Cortex of kidney (tissue), 1 donor: Measurements from ENCODE around the gene SHANK1.

Experiments
- DNase-seq: peaks from one replicate; lab custom pipeline; 2025; lab: John Stamatoyannopoulos, UW

The SHANK1 gene

DNA sequence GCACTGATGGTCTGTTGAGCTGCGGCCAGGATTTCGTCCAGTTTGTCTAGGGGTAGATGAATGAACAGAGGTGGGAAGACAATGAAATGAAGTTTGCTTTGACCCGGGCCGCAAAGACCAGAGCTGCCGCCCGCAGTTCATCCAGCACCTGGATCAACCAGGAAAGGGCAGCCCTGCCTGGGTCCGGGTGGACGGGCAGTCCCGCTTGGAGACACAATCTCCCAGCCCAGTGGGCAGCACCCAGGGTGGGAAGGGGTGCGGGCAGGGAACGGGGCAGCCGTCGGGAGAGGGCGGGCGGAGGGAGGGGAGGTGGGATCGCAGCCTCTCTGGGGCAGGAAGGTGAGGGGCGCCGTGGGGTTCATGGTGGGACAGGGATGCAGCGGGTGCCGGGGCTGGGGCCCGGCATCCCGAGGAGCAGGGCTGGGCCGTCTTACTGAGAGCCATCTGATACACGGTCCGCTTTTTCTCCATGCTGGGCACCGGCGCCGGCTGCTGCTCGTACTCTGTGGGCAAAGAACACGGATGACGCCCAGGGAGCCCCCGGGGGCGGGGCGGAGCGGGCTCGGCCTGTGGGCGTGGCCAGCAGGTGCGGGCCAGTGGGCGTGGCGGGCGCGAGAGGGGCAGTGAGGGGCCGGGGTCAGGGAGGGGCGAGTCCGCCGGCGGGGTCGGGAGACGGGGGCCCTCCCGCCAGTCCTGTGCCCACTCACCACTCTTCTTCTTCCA lies 33.1 kb downstream of the SHANK1 start:
- no peak for DNase-seq

DNA sequence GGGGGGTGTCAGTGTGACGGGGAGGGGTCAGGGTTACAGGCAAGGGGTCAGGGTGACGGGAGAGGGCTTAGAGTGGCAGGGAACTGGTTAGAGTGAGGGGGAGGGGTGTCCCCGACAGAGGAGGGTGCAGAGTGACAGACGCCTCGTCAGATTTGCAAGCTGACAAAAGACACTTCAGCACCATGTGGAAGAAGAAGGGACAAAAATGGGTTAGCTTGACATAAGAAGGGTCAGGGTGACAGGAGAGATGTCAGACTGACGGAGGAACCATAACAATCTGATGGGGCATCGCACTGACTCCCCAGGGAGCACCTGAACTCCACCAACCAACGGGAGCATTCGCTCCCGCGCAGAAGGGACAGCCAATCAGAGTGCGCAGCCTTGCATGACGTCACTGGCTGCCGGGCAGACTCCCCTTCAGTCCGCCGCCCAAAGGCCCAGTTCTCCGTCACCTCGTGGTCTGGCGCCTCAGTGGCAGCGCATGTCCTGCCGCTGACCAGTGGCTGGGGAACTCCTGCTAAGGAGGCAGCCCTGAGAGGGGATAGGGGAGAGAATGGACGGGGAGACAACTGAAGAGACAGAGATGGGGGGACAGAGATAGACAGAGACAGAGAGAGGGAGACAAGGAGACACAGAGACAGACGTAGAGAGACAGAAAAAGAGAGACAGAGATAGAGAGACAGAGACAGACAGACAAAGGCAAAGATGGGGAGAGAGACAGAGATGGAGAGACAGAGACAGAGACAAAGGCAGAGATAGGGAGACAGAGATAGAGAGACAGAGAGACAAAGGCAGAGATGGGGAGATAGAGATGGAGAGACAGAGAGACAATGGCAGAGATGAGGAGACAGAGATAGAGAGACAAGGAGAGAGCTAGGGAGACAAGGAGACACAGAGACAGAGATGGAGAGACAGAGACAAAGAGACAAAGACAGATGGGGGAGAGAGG lies 40.2 kb downstream of the SHANK1 start:
- DNase-seq: no peak

DNA sequence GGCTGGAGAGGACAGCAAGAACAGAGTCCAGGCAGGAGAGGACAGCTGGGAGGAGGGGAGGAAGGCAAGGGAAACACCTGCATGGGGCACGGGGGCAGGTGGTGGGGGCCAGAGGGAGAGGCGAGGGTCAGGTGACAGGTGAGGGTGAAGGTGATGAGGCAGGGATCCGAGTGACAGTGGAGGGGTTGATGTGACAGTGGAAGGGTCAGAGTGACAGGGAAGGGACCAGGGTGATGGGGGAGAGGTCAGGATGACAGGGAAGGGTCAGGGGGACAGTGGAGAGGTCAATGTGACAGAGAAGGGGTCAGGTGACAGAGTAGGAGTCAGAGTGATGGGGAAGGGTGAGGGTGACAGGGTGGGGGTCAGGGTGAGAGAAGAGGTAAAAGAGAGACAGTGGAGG lies 41.3 kb downstream of the SHANK1 start:
- no peak for DNase-seq

DNA sequence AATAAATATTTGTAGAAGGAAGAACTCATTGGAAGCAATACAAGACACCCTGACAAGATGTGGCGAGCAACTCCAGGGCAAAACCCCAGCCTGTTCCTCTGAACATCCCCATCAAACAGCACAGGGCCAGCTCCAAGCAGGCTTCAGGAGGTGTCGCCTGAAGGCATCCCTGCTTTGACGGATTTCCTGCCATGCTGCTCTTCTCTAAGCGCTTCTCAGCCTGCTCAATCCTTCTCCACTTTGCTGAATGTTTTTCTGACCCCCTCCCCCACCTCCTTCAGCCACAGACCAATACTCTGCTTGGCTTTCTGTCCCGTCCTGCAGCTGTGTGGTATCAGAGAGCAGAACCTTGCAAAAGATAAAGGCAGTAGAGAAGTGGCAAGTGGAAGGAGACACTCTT lies 42.0 kb downstream of the SHANK1 start:
- DNase-seq: no peak

DNA sequence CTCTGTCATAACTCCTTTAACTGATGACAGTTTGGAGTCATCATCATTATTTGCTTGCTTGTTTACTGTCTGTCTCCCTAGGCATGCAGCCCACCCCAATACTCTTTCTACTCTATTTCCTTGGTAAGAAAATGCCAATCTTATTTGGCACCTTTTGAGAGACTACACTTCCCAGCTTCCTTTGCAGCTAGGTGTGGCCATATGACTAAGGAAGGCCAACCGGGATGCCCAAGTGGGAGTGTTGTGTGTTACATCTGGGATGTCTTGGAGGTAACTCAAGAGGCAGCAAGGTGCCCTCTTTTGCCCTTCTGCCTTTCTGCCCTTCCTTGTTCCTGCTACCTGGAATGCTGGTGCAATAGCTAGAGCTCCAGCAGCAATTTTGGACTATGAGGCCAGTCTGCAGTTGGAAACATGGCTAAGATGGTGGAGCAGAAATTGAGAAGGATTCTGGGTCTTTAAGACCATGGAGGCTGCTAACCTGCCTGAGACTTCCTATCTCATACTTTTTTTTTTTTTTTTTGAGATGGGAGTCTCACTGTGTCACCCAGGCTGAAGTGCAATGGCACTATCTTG lies 42.9 kb downstream of the SHANK1 start:
- no peak for DNase-seq

DNA sequence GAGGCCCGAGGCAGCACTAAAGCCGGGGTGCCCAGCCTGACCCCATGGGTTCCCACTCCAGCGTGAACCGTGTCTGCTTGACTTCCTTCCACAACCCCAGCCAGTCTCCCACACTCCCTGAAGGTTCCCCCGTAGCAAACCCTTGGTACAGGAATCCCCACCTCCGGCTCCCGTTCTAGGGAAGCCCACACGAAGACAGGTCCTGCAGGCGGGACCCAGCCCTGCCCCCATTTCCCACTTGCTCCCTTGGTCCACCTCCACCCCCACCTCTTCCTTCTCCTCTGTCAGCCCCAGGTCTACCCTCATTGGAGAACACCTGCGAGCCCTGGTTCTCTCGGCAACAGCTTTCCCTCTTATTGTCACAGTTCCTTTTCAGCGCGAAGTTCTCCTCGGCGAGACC lies 46.5 kb downstream of the SHANK1 start:
- DNase-seq: no peak

DNA sequence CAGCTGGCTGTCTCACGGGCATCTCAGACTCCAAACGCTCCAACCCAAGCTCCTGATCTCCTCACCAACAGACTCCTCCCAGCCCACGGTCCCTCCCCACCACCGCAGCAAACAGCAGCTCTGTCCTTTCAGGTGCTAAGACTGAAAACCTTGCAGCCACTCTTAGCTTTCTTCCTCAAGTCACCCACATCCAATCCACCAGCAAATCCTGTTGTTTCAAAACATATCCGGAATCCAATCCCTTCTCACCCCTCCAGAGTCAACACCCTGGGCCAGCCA lies 49.6 kb downstream of the SHANK1 start:
- no peak for DNase-seq

DNA sequence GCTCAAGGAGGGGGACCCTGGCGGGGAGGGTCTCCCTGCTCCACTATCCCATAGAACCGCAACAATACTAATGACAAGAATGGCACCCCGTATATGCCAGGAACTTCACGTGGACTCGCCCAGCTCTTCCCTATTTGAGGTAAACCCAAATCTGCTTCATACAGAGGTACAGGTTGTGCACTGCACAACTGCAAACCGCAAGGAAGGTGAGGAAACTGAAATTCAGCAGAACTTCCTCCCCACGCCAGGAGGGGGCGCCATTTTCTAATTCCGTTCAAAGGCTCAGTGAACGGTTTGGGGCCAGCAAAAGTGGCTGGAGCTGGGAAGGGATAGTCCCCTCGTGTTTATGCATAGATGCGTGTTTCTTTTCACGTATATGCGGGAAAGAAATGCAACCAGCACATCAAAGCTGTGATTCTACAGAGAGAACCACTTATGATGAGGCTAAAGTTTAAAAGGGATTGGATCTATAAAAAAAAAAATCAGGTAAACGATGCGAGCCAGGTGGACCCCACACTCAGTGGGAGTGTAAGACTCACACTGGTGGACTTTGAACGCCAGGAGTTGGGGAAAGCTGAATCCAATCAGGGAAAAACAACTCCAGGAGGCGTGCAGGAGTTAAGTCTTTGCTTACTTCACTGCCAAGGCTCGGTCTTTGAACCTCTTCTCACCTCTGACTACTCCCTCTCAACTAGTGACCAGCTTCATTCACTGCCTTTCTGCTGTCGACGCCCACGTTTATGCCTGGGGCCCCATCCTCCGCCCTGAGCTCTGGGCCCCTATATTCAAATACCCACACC lies 50.1 kb downstream of the SHANK1 start:
- DNase-seq: no peak

DNA sequence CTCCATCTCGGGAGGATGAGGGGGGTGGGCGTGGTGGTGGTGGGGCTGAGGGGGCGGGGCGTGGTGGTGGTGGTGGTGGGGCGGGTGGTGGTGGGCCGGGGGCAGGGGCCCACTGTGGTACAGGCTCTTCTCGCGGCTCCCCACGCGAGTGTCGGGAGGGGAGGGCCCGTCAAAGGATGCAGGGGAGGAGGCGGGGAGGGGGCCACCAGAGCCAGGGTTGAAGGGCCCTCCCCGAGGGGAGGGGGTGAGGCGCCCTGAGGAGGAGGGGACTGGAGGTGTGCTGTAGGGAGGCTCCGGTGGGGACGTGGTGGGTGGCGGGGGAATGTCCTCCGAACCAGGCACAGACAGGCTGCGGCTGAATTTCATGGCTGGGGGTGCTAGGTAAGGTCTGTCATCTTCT lies 50.7 kb downstream of the SHANK1 start:
- DNase-seq: no peak

DNA sequence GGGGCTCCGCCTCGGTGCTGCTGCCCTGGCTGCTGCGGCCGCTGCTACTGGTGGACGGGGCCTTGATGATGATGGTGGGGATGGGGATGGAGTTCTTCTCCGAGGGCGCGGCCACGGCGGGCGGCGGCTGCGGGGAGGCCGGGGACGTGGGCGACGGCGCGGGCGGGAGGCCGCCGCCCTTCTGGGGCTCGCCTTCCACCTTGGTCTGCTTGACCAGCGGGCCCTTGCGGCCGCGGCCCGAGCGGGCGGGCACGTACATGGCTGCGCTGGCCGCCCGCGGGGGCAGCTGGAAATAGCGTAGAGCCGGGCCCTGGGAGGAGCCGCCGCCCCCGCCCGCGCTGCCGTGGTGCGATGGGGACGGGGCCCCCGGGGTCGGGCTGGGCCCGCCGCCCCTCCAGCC lies 51.2 kb downstream of the SHANK1 start:
- no peak for DNase-seq

DNA sequence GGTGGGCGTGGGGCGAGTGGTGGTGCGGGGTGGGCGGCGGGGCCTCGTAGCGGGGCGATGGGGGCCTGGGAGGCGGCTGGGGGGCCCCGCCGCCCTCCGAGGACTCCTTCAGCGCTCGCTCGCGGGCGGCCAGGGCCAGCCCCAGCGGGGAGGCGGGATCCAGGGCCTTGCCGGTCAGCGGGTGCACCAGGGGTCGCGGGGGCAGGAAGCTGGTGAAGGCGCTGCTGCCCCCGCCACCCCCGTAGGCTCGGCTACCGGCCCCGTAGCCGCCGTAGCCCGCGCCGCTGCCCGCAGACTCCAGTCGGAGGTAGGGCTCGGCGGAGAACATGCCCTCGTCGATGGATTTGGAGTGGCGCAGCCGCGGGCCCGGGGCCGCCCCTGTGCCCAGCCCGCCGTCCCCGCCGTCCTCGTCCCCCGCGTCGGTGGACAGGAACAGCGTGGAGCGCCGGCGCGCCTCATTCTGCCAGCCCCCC lies 51.8 kb downstream of the SHANK1 start:
- no peak for DNase-seq

DNA sequence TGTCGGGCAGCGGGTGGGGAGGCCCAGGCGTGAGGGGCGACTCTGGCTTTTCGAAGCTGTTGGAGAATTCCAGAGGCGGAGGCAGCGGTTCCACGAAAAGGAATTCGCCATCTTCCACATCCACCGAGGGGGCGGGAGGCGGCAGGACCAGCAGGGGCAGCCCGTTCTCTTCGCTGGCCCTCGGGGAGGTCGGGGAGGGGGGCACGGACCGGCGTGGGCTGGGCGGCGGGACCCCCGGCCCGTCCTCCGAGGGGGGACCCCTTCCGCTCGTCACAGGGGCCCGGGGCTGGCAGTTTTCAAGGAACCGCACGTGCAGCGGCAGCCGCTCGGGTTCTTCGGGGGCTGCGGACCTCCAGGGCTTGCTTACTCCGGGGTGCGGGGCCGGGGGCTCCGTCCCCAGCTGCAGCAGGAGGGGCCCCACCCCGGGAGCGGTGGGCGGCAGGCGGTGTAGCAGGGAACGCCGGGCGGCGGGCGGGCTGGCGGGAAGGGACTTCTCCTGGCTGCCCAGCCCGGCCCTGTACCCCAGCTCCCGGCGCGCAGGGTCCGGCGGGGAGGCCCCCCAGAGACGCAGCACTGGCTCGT lies 52.3 kb downstream of the SHANK1 start:
- no peak for DNase-seq

DNA sequence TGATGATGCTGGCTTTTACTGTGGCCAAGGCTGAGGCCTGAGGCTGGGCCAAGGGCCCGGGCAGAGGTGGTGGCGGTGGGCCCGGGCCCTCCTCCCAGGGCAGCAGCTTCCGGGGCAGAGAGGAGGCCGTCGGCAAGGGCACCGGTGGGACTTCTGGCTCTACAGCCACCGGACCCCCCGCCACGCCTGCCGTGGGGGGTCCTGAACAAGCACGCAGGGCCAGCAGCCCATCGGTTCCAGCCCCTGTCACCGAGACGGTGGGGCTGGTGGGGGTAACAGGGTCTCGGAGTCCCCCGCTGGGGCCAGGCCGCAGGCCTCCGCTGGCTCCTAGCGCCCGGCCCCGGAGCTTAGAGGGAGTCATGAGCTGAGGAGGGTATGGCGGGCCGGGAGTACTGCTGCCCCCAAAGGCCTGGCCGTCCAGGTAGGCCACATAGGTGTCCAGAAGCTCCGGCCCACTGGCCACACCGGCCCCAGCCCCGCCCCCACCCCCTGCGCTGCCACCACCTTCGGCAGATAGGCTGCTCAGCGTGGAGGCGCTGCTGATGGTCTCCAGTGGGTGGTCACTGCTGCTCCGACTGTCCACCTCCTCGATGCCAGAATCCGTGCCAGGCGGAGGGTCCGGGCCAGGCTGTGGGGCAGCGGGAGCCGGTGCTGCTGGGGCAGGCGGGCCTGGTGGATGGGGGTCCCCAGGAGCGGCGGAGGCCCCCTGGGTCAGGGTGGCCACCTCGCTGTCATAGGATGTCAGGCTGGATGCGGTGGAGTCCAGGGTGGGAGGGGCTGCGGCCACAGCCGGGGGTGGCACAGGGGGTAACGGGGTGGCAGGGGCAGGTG lies 53.0 kb downstream of the SHANK1 start:
- DNase-seq: no peak

DNA sequence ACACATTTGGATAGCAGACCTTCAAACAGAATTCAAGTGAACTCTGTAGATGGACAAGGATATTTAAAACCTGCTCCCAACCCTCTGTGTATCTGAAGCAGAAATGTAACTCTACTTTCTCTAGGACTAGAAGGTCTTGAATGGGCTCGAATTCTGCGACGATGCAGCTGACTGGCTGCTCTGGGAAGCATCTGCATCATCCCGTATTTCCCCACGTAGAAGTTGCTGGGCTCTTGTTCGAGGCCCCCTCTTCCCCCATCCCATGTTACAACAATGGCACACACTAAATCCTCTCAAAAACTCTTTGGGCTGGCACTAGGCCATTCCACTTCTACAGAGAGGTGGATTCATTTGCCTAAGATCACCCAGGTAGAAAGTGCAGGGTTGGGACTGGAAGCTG lies 55.4 kb downstream of the SHANK1 start:
- DNase-seq: no peak

DNA sequence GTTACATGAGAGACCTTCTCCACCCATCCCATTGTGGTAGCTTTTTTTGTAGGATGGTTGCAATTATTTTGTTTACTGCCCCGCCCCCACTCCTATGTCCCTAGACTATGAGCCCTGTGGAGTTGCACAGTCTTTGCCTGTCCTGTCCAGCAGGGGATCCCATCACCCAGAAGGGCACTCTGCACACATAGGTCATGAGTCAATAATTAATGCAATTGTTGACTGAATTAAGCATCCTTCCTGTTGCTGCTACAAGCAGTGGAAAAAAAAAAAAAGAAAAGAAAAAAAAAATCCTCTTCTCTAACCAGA lies 56.2 kb downstream of the SHANK1 start:
- no peak for DNase-seq

DNA sequence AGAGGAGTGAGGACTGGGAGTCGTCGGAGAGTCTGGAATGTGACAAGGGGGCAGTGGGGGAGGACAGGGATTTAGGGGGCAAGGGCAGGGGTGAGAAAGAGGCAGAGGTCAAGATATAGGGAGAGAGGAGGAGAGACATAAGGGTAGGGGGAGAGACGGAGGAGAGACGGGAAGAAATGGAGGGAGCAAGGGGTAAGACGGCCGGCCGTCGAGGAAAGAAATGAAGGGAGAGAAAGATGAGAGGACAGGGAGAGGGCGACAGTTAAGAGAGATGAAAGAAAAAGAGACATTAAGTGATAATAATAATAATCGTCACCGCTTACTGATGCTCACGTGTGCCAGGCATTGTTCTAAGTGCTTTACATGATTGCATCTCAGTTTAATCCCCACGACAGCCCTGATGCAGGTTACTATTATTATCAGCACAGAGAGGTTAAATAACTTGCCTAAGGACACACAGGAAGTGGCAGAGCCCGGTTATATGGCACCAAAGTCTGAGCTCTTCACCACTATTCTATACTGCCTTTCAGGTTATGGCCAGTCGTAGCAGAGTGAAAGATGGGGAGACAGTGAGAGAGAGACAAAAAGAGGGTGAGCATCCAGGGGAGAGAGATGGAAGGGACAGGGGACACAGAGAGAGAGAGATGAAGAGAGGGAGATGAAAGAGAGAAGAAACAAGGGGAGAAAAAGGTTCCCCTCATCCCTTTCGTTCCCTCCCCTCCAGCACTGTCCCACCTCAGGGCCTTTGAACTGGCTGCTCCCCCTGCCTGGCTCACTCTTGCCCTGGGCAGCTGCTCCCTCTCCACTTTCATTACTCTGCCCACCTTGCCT lies 56.7 kb downstream of the SHANK1 start:
- DNase-seq: no peak

DNA sequence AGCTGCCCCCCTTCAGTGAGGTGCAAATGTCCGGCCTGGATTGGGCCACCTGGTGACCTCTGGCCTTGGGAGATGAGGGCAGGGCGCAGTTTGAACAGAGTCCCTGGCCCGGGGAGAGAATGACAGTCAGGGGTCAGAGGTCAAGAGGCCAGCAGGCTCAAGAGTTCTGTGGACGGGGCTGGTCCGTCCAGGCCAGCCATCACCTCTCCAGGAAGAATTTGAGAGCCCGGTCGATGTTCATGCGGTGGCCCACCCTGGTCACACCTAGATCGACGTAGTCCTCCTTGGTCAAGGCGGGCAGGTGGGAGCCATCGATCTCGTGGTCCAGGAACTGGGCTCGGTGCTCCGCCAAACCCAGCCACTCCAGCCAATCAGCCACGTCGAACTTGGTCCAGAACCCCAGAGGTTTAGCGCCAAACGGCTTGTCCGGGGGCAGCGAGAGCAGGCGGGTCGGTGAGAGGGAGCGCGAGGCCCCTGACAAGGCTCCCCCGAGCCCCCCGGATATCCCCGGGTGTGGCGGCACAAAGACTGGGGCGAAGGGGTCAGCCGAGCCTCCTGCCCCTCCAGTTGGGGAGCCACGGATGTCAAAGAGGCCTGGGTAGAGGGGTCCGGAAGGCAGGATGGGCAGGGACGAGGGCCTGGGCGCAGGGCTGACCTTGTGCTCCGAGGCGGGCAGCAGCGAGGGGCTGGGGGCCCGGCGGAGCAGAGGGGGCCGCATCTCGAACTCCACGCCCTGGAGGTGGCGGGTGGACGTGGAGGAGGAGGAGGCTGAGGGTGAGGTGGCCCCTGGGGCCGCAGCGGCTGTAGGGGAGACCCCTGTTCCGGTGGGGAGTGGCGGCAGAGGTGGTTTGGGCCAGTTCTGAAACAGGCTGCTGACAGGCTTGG lies 57.6 kb downstream of the SHANK1 start:
- no peak for DNase-seq

DNA sequence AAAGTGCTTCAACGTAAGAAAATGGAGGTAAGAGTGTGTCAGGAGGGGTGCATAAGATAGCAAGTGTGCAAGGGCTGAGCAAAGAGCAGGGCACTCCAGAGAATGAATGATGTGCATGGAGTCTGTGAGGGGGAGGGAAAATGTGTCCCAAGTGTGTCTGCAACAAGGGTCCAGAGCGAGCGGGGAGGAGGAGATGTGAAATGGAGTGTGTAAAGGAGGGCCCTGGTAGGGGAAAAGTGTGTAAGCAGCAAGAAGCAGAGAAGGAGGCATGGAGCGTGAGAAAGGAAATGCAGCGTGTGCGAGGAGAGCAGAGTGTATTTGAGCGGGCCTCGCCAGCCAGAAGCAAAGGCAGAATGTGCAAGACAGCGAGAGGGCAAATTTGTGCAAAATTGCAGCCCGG lies 58.6 kb downstream of the SHANK1 start:
- DNase-seq: no peak

DNA sequence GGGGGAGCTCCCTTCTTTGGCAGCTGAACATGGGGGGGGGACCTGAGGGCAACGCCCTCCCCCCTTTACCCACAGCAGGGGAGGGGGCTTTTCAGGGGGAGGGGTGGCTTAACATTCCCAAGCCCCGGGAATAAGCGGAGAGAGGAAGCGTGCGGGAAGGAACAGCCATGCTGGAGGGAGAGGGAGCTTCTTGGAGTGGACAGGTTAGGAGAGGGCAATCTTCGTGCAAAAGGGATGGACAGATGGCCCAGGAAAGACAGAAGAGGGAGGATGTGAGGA lies 59.6 kb downstream of the SHANK1 start:
- no peak for DNase-seq
